ENCODE results near the gene LPCAT4.
"Not testable (repeated sequence)": the region's sequence is repeated elsewhere in the genome, so short reads cannot be mapped to it uniquely, and the experiment has no call there.

Gene LPCAT4

DNA sequence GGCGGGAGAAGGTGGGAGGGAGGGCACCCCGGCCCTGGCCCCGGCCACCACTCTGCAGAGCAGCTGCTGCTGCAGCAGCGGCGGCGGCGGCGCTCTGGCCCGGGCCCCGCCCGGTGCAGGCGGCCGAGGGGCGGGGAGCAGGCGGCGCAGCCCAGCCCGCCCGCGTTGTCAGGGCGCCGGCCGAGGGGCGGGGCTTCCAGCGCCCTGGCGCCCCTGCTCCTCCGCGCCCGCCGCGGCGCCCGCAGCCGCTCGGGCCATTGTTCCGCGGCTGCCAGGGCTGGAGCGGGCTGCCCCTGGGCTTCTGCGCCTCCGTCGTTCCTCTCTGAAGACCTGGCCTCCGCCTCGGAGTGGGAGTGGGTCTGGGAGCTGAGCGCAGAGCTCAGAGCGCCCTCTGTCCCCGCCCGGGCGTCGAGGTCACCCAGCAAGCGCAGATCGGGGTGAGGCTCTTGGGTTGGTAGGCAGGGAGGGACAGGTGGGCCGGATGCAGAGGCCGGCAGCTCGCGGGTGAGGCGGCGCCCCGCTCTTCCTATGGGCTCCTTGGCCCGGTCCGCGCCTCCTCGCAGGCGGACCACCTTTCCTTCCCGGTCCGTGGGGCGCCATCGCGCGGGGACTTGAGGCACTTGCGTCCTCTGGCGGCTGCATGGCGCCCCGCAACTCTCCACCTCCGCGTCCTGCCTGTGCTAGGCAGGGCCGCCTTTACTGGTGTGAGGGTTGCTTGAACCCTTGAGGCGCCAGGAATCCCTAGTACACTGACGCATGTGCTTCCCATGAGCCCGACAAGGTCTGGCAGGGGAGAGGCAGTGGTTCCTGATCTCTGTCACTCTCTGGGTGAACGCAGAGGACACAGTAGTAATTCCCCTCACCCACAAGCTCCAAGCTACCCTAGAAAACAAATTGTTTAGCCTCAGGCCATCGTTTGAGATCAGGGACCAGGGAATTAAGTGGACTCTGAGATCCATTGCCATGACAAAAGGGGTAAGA is at the start of gene LPCAT4:
TSS of gene LPCAT4 (minus strand) at position 96 of the 981 bp plus-strand sequence. CDS start 96 bp downstream, outside the sequence.
- peak; percentile 92 for DNase-seq

- not testable (repeated sequence) for DNase-seq
These were observed 42.5 kb upstream of the LPCAT4 start for GRCh38 chr15:34409511-34409910.

GRCh38 chr15:34408973-34409372 is 42.0 kb upstream of the LPCAT4 start:
- DNase-seq, result not testable (repeated sequence)

- not testable (repeated sequence) for DNase-seq
These were observed 36.9 kb upstream of the LPCAT4 start for GRCh38 chr15:34403899-34404298.

- not testable (repeated sequence) for DNase-seq
These were observed 36.2 kb upstream of the LPCAT4 start for GRCh38 chr15:34403160-34403598.

DNA sequence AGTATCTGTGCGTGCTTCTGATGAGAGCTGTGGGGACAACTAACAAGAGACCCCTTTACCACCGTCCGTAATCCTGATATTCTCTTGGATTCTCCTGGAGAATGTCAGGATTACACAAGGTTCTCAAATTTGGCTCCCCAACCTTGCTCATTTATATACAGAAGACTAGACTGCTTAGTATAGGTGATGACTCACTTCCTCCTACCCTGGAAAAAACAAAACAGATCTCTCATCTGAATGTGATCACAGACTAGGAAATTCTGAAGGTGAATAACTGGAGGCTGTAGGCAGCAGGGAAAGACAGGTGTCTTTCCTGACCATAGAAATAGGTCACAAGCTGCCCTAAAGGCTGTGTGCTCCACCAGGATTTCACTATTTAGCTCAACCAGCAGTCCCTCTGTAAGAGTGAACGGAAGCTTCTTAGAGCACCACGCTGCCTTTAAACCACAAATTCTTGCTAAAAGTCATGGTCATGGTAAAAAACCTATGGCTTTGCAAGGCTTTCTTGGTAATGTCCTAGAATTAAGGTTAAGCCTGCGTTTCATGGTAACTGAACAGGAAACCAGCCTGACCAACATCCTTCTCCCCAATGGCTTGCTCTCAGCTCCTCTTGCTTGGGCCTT is 30.8 kb upstream of the LPCAT4 start:
- DNase-seq, result not testable (repeated sequence)

DNA sequence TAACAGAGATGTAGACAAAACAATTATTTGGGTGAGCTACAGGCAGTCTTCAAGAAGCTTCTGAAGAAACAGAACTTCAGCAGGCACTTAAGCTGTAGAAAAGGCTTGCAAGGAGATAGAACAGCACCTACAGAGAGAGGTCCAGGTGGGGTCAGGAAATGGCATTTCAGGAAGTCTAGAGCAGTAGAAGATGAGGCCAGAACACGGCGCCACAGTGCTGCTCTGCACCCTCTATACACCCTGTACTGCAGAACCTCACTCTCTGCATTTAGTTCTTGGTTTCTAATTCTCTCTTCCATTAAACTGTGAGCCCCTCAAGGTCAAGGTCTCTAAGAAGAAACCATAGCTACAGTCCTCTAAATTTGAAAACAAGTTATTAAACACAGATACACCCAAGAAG is 26.0 kb upstream of the LPCAT4 start:
- not testable (repeated sequence) for DNase-seq

DNA sequence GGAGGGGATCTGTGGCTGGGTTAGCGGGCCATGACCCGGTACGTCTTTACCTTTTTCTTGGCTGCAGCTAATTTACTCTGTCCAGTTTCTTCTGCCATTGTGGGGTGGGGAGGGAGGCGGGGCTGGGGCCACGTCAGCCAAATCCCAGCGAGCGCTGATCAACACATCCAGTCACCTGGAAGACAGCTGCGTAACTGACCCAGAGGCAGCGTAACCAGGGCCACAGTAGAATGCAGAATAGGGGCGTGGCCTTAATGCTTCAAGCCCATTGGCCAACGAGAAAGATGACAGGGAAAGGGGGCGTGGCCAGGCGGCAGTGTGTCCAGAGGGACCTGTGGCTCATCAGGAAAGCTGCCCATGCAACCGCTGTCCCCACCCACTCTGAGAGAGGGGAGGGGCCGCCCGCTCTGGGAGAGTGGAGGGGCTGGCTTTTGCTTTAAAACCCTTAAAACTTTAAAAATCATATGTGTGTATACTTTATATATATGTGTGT is 22.6 kb upstream of the LPCAT4 start:
- not testable (repeated sequence) for DNase-seq

DNA sequence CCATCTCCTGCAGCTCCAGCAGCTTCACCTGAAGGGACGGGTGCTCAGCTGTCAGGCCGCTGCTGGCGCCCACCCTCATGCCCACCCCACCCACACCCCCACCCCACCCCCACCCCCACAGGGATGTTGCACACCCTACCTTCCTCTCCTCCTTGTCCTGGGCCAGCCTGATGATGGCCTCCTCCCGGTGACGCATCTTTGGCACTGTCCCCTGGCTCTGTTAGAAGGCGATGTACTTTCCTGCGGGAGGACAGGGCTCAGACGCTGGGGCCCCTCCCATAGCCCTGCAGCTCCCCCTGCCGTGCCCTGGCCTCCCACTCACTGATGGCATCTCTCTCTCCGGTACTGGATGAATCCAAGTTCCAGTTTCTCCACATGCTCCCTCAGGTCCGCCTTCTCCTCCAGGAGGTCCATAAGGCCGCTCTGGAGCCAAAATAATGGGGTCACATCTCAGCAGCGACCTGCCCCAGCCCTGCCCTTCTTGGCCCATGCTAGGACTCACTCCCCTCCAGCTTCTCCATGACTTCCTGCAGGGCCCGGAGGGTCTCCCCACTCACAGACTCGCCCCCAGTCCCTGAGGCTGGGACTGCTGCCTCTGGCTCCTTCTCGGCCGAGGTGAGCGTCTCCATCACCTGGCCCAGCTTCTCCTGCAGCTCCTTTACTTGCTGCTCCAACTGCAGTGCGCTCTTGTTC is 15.0 kb upstream of the LPCAT4 start:
- not testable (repeated sequence) for DNase-seq

GRCh38 chr15:34380491-34380890 is 13.5 kb upstream of the LPCAT4 start:
- not testable (repeated sequence) for DNase-seq

- DNase-seq, result no peak
These were observed 9.9 kb upstream of the LPCAT4 start for GRCh38 chr15:34376856-34377255.

DNA sequence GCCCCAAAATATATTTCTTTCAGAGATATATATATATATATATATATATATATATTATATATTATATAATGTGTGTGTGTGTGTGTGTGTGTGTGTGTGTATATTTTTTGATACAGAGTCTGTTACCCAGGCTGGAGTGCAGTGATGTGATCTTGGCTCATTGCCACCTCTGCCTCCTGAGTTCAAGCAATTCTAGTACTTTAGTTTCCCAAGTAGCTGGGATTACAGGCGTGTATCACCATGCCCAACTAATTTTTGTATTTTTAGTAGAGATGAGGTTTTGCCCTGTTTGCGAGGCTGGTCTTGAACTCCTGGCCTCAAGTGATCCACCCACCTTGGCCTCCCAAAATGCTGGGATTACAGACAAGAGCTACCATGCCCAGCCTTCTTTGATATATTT is 8.5 kb upstream of the LPCAT4 start:
- not testable (repeated sequence) for DNase-seq

- no peak for DNase-seq
These were observed 7.8 kb upstream of the LPCAT4 start for GRCh38 chr15:34374816-34375215.

DNA sequence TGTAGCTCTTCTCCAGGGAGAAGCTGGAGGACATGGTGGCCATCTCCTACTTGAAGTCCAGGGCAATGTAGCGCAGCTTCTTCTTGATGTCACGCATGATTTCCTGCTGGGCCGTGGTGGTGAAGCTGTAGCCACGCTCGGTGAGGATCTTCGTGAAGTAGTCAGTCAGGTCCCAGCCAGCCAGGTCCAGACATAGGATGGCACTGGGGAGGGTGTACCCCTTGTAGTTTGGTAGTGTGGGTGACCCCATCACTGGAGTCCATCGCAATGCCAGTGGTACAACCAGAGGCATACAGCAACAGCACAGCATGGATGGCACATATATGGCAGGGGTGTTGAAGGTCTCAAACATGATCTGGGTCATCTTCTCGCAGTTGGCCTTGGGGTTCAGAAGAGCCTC is 7.0 kb upstream of the LPCAT4 start:
- no peak for DNase-seq

GRCh38 chr15:34370643-34371042 is 3.6 kb upstream of the LPCAT4 start:
- no peak for DNase-seq

DNA sequence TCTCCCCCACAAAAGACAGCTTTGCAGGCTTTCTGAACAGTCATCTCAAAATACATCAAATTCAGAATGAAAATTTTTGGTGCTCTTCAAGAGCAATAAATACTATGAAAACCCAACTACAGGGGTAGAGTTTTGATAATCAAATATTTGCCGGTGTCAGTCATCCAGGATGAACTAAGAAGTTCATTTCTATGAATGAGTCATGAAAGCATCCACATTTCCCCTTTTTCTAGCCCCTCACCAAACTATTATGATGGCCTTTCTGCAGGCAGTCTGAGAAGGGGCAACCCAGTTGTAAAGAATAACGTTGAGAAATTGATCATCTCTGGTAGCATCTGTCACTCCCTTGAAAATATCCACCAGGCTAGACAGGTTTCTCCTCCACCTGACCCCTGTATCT is 3.1 kb upstream of the LPCAT4 start:
- DNase-seq, result no peak

DNA sequence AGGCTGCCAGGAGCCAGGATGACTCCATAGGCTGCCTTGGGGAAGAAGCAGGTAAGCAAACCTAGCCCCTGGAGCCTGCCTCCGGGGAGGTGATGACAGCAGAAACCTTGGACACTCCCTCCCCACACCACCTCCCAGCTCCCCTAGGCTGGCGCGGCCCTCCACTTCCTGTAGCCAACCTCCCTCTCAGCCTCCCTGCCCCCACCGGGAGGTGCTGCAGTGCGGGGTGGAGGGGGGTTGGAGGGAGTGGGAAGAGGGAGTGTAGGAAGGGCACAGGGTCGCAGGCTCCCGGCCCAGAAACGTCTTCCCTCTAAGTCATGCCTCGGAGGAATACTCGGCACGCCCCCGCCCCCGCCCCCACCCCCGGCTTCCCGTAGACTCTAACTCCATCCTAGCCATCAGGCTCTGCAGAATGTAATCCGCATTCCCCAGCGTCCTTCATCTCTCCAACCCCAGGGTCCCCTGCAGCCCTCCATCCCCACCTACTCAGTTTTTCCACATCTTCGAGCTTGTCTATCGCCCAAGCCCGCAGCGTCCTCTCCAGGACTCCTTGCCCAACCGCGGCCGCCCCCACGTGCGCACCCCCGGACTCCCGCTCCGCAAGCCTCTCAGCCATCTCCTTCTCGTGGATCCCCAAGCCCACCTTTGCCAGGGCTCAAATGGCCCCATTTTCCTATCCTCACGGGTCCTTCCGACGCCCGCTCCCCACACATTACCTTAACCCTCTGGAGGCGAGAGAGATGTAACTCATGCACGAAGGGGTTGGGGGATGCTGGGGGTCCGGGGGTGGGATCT is 528 bp downstream of the LPCAT4 start:
- peak; percentile 68 for DNase-seq

DNA sequence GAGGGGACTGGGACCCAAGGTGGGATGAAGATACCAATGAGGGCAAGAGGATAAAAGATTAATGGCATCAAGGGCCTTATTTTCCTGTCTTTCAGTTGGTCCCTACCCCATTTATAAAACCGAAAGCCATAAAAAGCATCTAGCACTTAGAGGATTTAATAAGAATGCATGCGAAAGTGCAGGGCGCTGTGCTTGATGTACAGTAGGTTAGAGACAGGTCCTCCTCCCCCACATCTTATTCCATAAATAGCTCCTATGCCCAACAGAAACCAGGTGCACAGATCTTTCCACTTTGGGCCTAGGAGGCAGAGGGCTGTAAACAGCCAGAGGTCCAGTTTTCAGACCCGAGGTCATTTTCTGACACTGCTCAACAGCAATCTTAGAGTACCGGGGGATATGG is 1.2 kb downstream of the LPCAT4 start:
- DNase-seq, result no peak

GRCh38 chr15:34365091-34365825 is 1.7 kb downstream of the LPCAT4 start:
- no peak for DNase-seq

GRCh38 chr15:34364041-34364440 is 3.0 kb downstream of the LPCAT4 start:
- DNase-seq, result no peak

- DNase-seq, result no peak
These were observed 4.8 kb downstream of the LPCAT4 start for GRCh38 chr15:34362047-34362773.
